Endothelial cell of umbilical vein (primary cell): ENCODE measurements around the gene ATAD2B. TPM values are rescaled to one million over a fixed set of nuclear protein-coding genes. Genes with fewer than 3 reads are reported as not detected.

ENCODE experiments used
- BruUV-seq: library from RNA; stranded (reverse); fragments of 400-500 nt; replicated peaks from 2 replicates; lab custom pipeline; 2021; lab: Mats Ljungman, UMichigan
- CTCF ChIA-PET: fragments of 300-600, 350-600 bp; sonication (Branson Sonifier 250); formaldehyde crosslinking; loops from one replicate; lab custom pipeline; 2021; ENCODE audit warnings: antibody characterized with exemption, inconsistent platforms; lab: Charles Lee
- POLR2A ChIA-PET: fragments of 300-600, 350-600 bp; sonication (Branson Sonifier 250); formaldehyde crosslinking; loops from one replicate; lab custom pipeline; 2021; ENCODE audit warnings: antibody characterized with exemption, inconsistent platforms; lab: Charles Lee
- DNase-seq: peaks from one replicate; pipeline ENCODE4 v3.0.0-alpha.2; 2011; ENCODE audit warnings: low read depth, low spot score
- FAIRE-seq: peaks from 2 replicates; lab custom pipeline; 2011; peaks lifted over from hg19 to GRCh38; lab: Jason Lieb, UNC
- H2AFZ ChIP-seq: 2 replicates; pipeline ENCODE4 v1.6.0; 2012; ENCODE audit warnings: low read depth, low read length, control low read depth, inconsistent platforms
- H3K27ac ChIP-seq: 2 replicates; pipeline ENCODE4 v1.5.1; 2011; ENCODE audit warnings: low read depth, mild to moderate bottlenecking, control low read depth, low read length, moderate library complexity; ENCODE audit not compliant: insufficient read depth
- H3K27me3 ChIP-seq, 2 experiments: 2 replicates each; pipeline versions ENCODE4 v1.6.0 to v1.6.1; 2011; ENCODE audit warnings: low read length in 2 of 2, mixed read lengths in 1 of 2; ENCODE audit not compliant: control insufficient read depth in 2 of 2, insufficient read depth in 2 of 2
- H3K36me3 ChIP-seq, 2 experiments: 2 replicates in 1 of 2; 3 replicates in 1 of 2; pipeline ENCODE4 v1.5.1; 2011; ENCODE audit warnings: low read length in 2 of 2, mild to moderate bottlenecking in 1 of 2, moderate library complexity in 1 of 2; ENCODE audit not compliant: control insufficient read depth in 2 of 2, insufficient read depth in 2 of 2; ENCODE audit errors: extremely low read depth in 1 of 2
- H3K4me1 ChIP-seq: 3 replicates; pipeline ENCODE4 v1.5.1; 2011; ENCODE audit warnings: mild to moderate bottlenecking, low read length; ENCODE audit not compliant: control insufficient read depth, insufficient read depth; ENCODE audit errors: extremely low read depth
- H3K4me2 ChIP-seq: 2 replicates; pipeline ENCODE4 v1.6.1; 2011; ENCODE audit warnings: low read length, control low read depth, mixed read lengths; ENCODE audit not compliant: insufficient read depth
- H3K4me3 ChIP-seq, 3 experiments: fragments of 200-600 bp in 1 of 3; sonication (generic), shearing (Covaris generic) in 1 of 3; replicated peaks in 1 of 3; 2 replicates each; pipeline ENCODE4 v1.5.1; 2011 to 2016; ENCODE audit warnings: control low read depth in 3 of 3, low read length in 3 of 3, mild to moderate bottlenecking in 2 of 3, inconsistent platforms in 1 of 3, low read depth in 1 of 3, moderate library complexity in 1 of 3; ENCODE audit not compliant: insufficient read depth in 1 of 3
- H3K79me2 ChIP-seq: 2 replicates; pipeline ENCODE4 v1.6.0; 2012; ENCODE audit warnings: low read length, inconsistent platforms; ENCODE audit not compliant: control insufficient read depth, insufficient read depth
- H3K9ac ChIP-seq: replicated peaks from 2 replicates; pipeline ENCODE3; 2011; ENCODE audit warnings: low read length, control low read depth; ENCODE audit not compliant: insufficient read depth; ENCODE audit errors: extremely low read depth
- H3K9me1 ChIP-seq: replicated peaks from 3 replicates; pipeline ENCODE4 v1.6.0; 2011; ENCODE audit warnings: mild to moderate bottlenecking, low read length; ENCODE audit not compliant: control insufficient read depth, insufficient read depth; ENCODE audit errors: extremely low read depth
- H3K9me3 ChIP-seq: replicated peaks from 2 replicates; pipeline ENCODE4 v1.5.1; 2012; ENCODE audit warnings: low read length, inconsistent platforms; ENCODE audit not compliant: control insufficient read depth, insufficient read depth
- H4K20me1 ChIP-seq: replicated peaks from 2 replicates; pipeline ENCODE3; 2011; ENCODE audit warnings: mild to moderate bottlenecking, low read length; ENCODE audit not compliant: control insufficient read depth, insufficient read depth; ENCODE audit errors: extremely low read depth
- CTCF ChIP-seq, 2 donors: IDR thresholded peaks; 1 replicate in 1 of 2; 2 replicates in 1 of 2; pipeline ENCODE4 v1.5.1; 2011; ENCODE audit warnings: low read length in 2 of 2, mild to moderate bottlenecking in 2 of 2, moderate library complexity in 2 of 2, control low read depth in 1 of 2, inconsistent platforms in 1 of 2, low read depth in 1 of 2; ENCODE audit not compliant: insufficient read depth in 1 of 2; ENCODE audit errors: extremely low read depth in 1 of 2
- EZH2 ChIP-seq: IDR thresholded peaks from 2 replicates; pipeline ENCODE4 v1.6.1; 2012; ENCODE audit warnings: borderline replicate concordance, low read depth, mild to moderate bottlenecking, moderate library complexity, low read length, inconsistent platforms; ENCODE audit not compliant: severe bottlenecking
- FOS ChIP-seq: IDR thresholded peaks from 2 replicates; pipeline ENCODE4 v1.6.1; 2011; ENCODE audit warnings: mild to moderate bottlenecking, low read length, moderate library complexity, borderline replicate concordance; ENCODE audit not compliant: insufficient read depth
- dilution Hi-C: fragments of 300-500 bp; cut with MboI; formaldehyde crosslinking; loops from one replicate; pipeline ENCODE4 v1.15.0; 2019; ENCODE audit warnings: low sequenced_read_pairs; ENCODE audit not compliant: extremely low pct_ligation_motif_present
- intact Hi-C: fragments of 100-400 bp; cut with micrococcal nuclease; formaldehyde crosslinking; loops from one replicate; pipeline ENCODE4 v1.10.0; 2022
- polyA plus RNA-seq, 4 experiments: library from polyadenylated mRNA; depleted of rRNA in 3 of 4; stranded (reverse) in 3 of 4; unstranded in 1 of 4; fragments of >200 nt; gene quantifications; 2 replicates each; pipeline versions ENCODE4 v1.2.1 to v1.2.3, GENCODE V29; 2011 to 2012; ENCODE audit warnings: missing spikeins in 1 of 4
- total RNA-seq: library from RNA; stranded (reverse); gene quantifications from 2 replicates; pipeline ENCODE4 v1.2.3, GENCODE V29; 2021

Gene ATAD2B
- total and polyA plus RNA-seq, 2 donors (not counting 3 experiments of a cell fraction or from before 2014, with no cell fraction given) = 2.5 to 19.1 TPM

GRCh38 chr2:23746141-23746863 lies 180.6 kb downstream of the ATAD2B start:
- H3K27ac ChIP-seq = no peak overlapping the region
- ChIA-PET POLR2A (no interaction called here), CTCF (no interaction called here)

More at GRCh38 chr2:23746141-23746863, 180.6 kb downstream of the ATAD2B start:
- Histone ChIP-seq H2AFZ (no peak overlapping the region), H3K9ac (no peak overlapping the region), H3K4me1 (no peaks in the 10 kb centered on the region), H3K27me3 (no peaks in the 10 kb centered on the region), H3K9me3 (no peaks in the 10 kb centered on the region), H3K9me1 (no peaks in the 10 kb centered on the region), H3K36me3 (no peaks in the 10 kb centered on the region), H3K4me2 (no peak overlapping the region), H3K79me2 (no peaks in the 10 kb centered on the region), H3K4me3 (no peak overlapping the region), H4K20me1 (no peaks in the 10 kb centered on the region)
- intact Hi-C loops (no loop called here), dilution Hi-C loops (no loop called here)
- DNase-seq (no peak), FAIRE-seq (no peak)
- no TSS peak for BruUV-seq
- no peak for TF ChIP-seq CTCF (IDR thresholded peaks at IDR 0.05; ENCODE audit: extremely low read depth in 1 of 2, insufficient read depth in 1 of 2, low read depth in 1 of 2, low read length in 2 of 2)
- TF ChIP-seq EZH2 = no peak
- TF ChIP-seq FOS = no peak
